GM19099 (cell line): ENCODE measurements around the gene HCN3.

Experiments
- POLR2A ChIP-seq: IDR thresholded peaks from 3 replicates; pipeline ENCODE4 v1.6.1; 2011; ENCODE audit warnings: low read depth; ENCODE audit not compliant: insufficient read length; ENCODE audit errors: extremely low read depth

Gene HCN3

DNA sequence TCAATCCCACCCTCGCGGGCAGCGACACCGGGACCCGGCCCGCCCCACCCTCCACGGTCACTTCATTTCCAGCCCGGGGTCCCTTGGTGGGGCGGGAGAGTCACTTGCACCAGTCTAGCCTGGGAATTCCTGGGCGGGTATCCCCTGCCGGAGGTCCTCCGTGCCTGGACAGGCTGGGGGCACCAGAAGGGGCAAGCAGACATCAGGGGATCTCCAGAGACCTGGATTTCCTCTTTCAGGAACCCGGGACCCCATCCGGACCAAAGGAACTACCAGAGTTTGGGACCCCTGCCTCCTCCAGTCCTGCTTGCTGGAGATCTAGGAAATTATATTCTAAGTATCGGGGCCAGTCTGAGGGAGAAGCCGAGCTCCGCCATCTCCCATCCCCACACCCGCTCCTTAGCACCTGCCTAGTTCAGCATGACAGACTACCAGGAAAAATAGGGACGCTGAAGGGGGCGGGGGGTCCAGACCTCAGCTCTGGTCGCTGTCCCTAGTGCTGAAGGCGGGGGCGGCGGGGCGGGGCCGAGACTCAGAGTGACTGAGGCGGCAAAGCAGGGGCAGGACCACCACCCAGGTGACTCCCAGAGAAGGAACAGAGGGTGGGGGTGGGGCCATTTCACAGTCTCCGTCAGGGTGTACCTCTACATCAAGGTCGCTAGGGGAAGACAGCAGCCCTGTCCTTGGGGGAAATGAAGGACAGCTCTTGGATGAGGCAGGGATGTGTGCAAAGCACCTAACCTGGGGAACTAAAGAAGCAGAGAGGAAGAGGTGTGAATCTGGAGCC is 832 bp downstream of the HCN3 start:
- no peak for TF ChIP-seq POLR2A

DNA sequence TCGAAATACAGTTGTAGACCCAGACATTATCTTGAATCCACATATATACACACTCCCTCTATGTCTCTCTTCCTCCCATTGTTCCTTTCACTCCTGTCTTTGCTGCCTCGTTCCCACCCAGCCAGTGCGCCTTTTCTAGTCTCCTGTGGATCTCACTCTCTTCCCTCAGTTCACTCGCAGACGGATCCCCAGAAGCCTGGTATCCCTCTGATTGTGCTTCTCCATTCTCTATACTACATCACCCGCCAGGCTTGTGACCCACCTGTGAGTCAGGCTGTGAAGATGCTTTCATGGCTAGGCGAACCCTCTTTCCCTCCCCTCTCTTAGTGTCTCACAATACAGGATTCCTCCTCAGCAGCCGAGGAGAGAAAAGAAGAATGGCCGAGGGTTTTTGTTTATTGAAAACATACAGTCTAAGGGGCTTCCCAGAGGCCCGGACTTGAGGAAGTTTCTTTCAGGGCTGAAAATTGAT is 1.5 kb downstream of the HCN3 start:
- no peak for TF ChIP-seq POLR2A

- TF ChIP-seq POLR2A: no peak
Observed at GRCh38 chr1:155279268-155279667, 2.0 kb downstream of the HCN3 start.

DNA sequence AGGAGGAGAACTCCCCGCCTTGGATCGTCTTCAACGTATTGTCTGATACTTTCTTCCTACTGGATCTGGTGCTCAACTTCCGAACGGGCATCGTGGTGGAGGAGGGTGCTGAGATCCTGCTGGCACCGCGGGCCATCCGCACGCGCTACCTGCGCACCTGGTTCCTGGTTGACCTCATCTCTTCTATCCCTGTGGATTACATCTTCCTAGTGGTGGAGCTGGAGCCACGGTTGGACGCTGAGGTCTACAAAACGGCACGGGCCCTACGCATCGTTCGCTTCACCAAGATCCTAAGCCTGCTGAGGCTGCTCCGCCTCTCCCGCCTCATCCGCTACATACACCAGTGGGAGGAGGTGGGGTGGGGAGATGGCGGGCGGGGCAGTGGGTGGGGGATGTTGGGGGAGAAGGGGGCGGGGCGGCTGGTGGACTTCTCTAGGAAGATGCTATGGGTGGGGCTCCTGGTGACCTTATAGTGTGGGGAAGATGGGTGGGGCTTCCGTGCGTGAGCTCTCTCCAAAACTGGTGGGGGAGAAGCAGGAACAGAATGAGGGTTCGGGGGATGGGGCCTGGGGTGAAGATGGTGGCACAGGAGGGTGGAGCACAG is 5.3 kb downstream of the HCN3 start:
- TF ChIP-seq POLR2A: no peak

DNA sequence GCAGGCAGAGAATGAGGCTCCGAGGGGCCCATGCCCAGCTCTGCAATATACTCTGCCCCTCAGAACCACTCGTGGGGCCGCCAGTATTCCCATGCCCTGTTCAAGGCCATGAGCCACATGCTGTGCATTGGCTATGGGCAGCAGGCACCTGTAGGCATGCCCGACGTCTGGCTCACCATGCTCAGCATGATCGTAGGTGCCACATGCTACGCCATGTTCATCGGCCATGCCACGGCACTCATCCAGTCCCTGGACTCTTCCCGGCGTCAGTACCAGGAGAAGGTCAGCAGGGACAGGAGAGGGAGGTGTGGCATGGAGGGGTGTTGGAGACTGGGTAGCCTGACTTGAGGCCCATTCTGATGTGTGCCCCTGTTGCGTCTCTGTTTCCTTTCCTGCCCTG is 7.2 kb downstream of the HCN3 start:
- TF ChIP-seq POLR2A: no peak

DNA sequence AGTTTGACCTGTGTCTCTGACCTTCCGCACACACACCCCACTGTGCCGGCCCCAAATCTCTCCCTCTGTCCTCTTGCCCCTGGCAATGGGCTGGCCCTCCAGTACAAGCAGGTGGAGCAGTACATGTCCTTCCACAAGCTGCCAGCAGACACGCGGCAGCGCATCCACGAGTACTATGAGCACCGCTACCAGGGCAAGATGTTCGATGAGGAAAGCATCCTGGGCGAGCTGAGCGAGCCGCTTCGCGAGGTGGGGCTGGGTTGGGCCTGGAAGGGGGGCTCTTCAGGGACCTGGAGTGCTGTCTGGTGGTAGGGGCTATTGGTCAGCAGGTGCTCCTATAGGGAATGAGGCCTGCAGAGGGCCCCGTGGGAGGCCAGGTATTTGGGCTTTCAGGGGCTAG is 7.8 kb downstream of the HCN3 start:
- TF ChIP-seq POLR2A: no peak

DNA sequence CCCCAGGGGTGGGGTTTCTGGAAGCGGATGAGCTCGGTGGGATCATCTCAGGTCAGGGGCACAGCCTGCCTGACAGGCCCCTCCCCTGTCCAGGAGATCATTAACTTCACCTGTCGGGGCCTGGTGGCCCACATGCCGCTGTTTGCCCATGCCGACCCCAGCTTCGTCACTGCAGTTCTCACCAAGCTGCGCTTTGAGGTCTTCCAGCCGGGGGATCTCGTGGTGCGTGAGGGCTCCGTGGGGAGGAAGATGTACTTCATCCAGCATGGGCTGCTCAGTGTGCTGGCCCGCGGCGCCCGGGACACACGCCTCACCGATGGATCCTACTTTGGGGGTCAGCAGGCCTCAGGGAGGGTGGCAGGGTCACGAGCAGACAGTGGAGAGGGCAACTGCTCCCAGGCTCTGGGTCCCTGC is 8.4 kb downstream of the HCN3 start:
- TF ChIP-seq POLR2A: no peak

- no peak for TF ChIP-seq POLR2A
Observed at GRCh38 chr1:155286544-155286943, 9.3 kb downstream of the HCN3 start.

- TF ChIP-seq POLR2A: no peak
Observed at GRCh38 chr1:155287987-155288543, 10.8 kb downstream of the HCN3 start.

DNA sequence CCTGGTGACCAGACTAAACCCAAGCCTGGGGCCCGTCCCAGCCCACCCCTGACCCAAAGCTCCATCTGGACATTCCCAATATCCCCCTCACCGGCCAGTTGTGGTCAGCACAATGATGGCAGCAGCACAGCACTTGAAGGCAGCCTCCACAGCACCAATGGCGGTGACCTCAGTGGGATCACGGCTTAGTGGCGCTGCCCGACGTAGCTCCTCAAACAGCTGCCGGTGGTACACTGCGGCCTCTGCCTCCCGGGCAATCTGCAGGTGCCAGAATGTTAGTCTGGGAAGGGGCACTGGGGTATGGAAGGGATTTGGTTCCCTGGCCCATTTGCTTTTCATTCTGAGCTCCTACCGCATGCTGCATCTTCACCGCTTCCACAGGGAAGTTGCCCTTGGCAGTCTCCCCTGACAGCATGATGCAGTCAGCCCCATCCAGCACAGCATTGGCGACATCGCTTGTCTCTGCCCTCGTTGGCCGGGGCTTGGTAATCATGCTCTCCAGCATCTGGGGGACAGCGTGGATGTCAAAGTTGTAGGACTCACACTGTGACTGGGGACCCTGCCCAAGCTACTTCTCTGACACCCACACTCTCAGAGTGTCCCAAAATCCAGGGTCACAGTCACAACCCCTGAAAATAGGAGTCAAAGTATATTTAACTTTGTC is 16.0 kb downstream of the HCN3 start:
- no peak for TF ChIP-seq POLR2A

DNA sequence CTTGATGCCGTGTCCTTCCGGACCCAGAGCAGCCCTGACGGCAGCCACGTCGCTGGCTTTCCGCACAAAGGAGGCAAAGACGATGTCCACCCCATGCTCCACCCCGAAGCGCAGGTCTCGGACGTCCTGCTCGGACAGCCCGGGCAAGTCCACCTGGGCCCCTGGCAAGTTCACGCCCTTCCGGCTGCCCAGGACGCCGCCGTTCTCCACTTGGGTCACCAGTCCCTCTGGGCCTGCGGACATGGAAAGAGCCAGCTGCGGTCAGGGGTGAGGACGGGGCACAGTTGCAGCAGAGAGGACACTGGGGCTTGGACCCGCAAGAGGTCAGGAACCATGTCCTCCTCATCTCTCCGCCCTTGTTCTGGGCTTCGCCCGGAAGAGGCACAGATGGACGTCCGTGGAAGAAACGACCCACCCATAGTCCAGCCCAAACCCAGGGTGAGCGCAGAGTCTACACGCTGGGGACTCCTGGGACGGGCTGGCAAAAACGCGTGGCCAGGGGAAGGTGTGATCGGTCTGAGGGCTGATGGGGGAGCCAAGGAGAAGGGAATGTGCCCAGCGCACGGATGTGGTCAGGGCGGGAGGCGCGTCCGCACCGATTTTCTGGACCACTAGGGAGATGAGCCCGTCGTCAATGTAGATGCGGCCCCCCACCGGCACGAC is 17.4 kb downstream of the HCN3 start:
- TF ChIP-seq POLR2A: no peak

- no peak for TF ChIP-seq POLR2A
Observed at GRCh38 chr1:155295183-155295941, 18.1 kb downstream of the HCN3 start.

DNA sequence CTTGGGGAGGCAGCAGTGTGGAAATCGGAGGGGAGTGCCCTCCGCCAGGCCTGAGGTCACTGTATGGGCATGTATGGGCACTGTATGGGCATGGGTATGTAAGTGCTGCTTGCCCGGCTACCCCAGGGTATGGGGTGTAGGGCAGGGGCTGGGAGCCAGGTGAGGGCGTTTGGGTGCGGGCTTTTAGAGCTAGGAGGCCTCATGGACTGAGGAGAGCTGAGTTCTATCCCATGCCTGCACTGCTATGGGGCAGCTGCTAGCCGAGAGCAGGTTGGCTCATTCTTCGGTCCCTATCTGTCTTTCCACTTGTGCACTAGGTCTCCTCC is 18.6 kb downstream of the HCN3 start:
- TF ChIP-seq POLR2A: no peak

DNA sequence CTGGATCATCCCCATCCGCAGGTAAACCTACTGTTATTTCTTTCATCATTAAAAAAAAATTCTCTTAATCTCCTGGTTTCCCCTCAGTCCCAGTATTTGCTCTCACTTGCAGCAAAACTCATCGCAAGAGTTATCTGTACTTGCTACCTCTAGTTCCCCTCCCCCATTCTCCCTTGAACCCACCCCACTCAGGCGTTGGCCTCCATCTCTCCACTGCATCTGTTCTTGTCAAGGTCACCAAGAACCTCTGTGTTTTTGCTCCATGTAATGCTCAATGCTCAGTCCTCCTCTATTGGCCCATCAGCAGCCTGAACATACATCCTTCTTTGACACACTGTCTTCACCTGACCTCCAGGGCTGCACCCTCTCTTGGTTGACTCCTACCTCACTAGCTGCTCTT is 19.4 kb downstream of the HCN3 start:
- TF ChIP-seq POLR2A: no peak
